H9 (cell line): ENCODE measurements around the gene ZNF37A. TPM values are rescaled to one million over a fixed set of nuclear protein-coding genes. Genes with fewer than 3 reads are reported as not detected.

Source experiments
- DNase-seq: peaks from one replicate; pipeline ENCODE4 v3.0.0-alpha.2; 2017
- H2AFZ ChIP-seq: one replicate; pipeline ENCODE4 v1.6.1; 2013; ENCODE audit warnings: mild to moderate bottlenecking, low read length, control low read depth, moderate library complexity
- H2AK5ac ChIP-seq: 2 replicates; pipeline ENCODE4 v1.6.1; 2013; ENCODE audit warnings: low read length, control low read depth, mixed read lengths; ENCODE audit not compliant: insufficient read length
- H2BK120ac ChIP-seq: one replicate; pipeline ENCODE4 v1.6.1; 2013; ENCODE audit warnings: low read depth, mild to moderate bottlenecking, low read length, control low read depth, inconsistent platforms; ENCODE audit not compliant: poor library complexity, severe bottlenecking
- H2BK12ac ChIP-seq: 2 replicates; pipeline ENCODE4 v1.6.1; 2013; ENCODE audit warnings: low read length, control low read depth, mixed read lengths, low read depth; ENCODE audit not compliant: insufficient read length
- H2BK15ac ChIP-seq: 2 replicates; pipeline ENCODE4 v1.6.1; 2013; ENCODE audit warnings: low read depth, low read length, control low read depth
- H2BK20ac ChIP-seq: one replicate; pipeline ENCODE4 v1.6.1; 2013; ENCODE audit warnings: low read depth, mild to moderate bottlenecking, low read length, control low read depth, inconsistent platforms; ENCODE audit not compliant: poor library complexity, severe bottlenecking
- H2BK5ac ChIP-seq: 2 replicates; pipeline ENCODE4 v1.6.1; 2013; ENCODE audit warnings: low read length, control low read depth, mixed read lengths; ENCODE audit not compliant: insufficient read length
- H3K14ac ChIP-seq: 2 replicates; pipeline ENCODE4 v1.6.1; 2013; ENCODE audit warnings: low read length, control low read depth; ENCODE audit not compliant: insufficient read depth
- H3K18ac ChIP-seq: 2 replicates; pipeline ENCODE4 v1.6.1; 2013; ENCODE audit warnings: low read depth, mild to moderate bottlenecking, mixed read lengths, low read length, control low read depth; ENCODE audit not compliant: insufficient read length
- H3K23ac ChIP-seq: 2 replicates; pipeline ENCODE4 v1.6.1; 2013; ENCODE audit warnings: low read length, control low read depth, mixed read lengths, low read depth; ENCODE audit not compliant: insufficient read length
- H3K23me2 ChIP-seq: 2 replicates; pipeline ENCODE4 v1.6.1; 2013; ENCODE audit warnings: low read depth, mild to moderate bottlenecking, mixed read lengths, low read length, control low read depth; ENCODE audit not compliant: insufficient read length, poor library complexity, severe bottlenecking
- H3K27ac ChIP-seq: 2 replicates; pipeline ENCODE4 v1.5.1; 2013; ENCODE audit warnings: low read length, control low read depth, mixed read lengths, low read depth; ENCODE audit not compliant: insufficient read length
- H3K27me3 ChIP-seq: 2 replicates; pipeline ENCODE4 v1.6.1; 2013; ENCODE audit warnings: low read length, control low read depth, inconsistent platforms; ENCODE audit not compliant: insufficient read depth
- H3K4ac ChIP-seq: 2 replicates; pipeline ENCODE4 v1.6.1; 2013; ENCODE audit warnings: low read depth, mild to moderate bottlenecking, control low read depth, inconsistent platforms, low read length, moderate library complexity
- H3K4me1 ChIP-seq: 2 replicates; pipeline ENCODE4 v1.6.1; 2013; ENCODE audit warnings: low read length, control low read depth, inconsistent platforms; ENCODE audit not compliant: insufficient read depth
- H3K4me2 ChIP-seq: 2 replicates; pipeline ENCODE4 v1.6.1; 2013; ENCODE audit warnings: low read length, control low read depth, mixed read lengths; ENCODE audit not compliant: insufficient read length, insufficient read depth
- H3K56ac ChIP-seq: 2 replicates; pipeline ENCODE4 v1.6.1; 2013; ENCODE audit warnings: low read depth, mild to moderate bottlenecking, mixed read lengths, low read length, control low read depth; ENCODE audit not compliant: insufficient read length
- H3K79me1 ChIP-seq: 2 replicates; pipeline ENCODE4 v1.6.1; 2013; ENCODE audit warnings: low read depth, mild to moderate bottlenecking, moderate library complexity, low read length, control low read depth, inconsistent platforms; ENCODE audit not compliant: insufficient read depth, poor library complexity, severe bottlenecking
- H3K79me2 ChIP-seq: 2 replicates; pipeline ENCODE4 v1.6.1; 2013; ENCODE audit warnings: low read length, control low read depth, inconsistent platforms; ENCODE audit not compliant: insufficient read depth
- H3K9ac ChIP-seq: 2 replicates; pipeline ENCODE4 v1.6.1; 2013; ENCODE audit warnings: low read length, control low read depth, mixed read lengths; ENCODE audit not compliant: insufficient read length; ENCODE audit errors: extremely low read depth
- H3K9me3 ChIP-seq: one replicate; pipeline ENCODE4 v1.6.1; 2013; ENCODE audit warnings: low read depth, low read length, inconsistent platforms; ENCODE audit not compliant: control insufficient read depth
- H3T11ph ChIP-seq: one replicate; pipeline ENCODE4 v1.6.1; 2013; ENCODE audit warnings: mild to moderate bottlenecking, low read length, control low read depth, inconsistent platforms
- H4K20me1 ChIP-seq: one replicate; pipeline ENCODE4 v1.6.1; 2013; ENCODE audit not compliant: control insufficient read depth, insufficient read length, insufficient read depth
- H4K5ac ChIP-seq: 2 replicates; pipeline ENCODE4 v1.6.1; 2013; ENCODE audit warnings: low read depth, mild to moderate bottlenecking, mixed read lengths, low read length, control low read depth; ENCODE audit not compliant: insufficient read length
- H4K8ac ChIP-seq: replicated peaks from 2 replicates; pipeline ENCODE4 v1.6.1; 2013; ENCODE audit warnings: low read length, control low read depth, mixed read lengths, low read depth; ENCODE audit not compliant: insufficient read length
- H4K91ac ChIP-seq: 2 replicates; pipeline ENCODE4 v1.6.1; 2013; ENCODE audit warnings: low read depth, mild to moderate bottlenecking, moderate library complexity, mixed read lengths, low read length, control low read depth; ENCODE audit not compliant: insufficient read length
- H3K27ac Mint-ChIP-seq, 3 experiments: 2 replicates in 2 of 3; 3 replicates in 1 of 3; pipeline ENCODE4 v1.8.0; 2020 to 2021; ENCODE audit warnings: mixed read lengths in 3 of 3, mild to moderate bottlenecking in 1 of 3, moderate library complexity in 1 of 3
- H3K27me3 Mint-ChIP-seq: 2 replicates; pipeline ENCODE4 v1.8.0; 2021; ENCODE audit warnings: low read depth, mild to moderate bottlenecking, moderate library complexity, mixed read lengths
- H3K36me3 Mint-ChIP-seq, 3 experiments: 2 replicates in 2 of 3; 3 replicates in 1 of 3; pipeline ENCODE4 v1.8.0; 2020 to 2021; ENCODE audit warnings: low read depth in 3 of 3, mixed read lengths in 3 of 3; ENCODE audit not compliant: insufficient read depth in 1 of 3
- H3K4me1 Mint-ChIP-seq, 2 experiments: 2 replicates each; pipeline ENCODE4 v1.8.0; 2020; ENCODE audit warnings: mixed read lengths in 2 of 2
- H3K4me3 Mint-ChIP-seq, 2 experiments: 2 replicates in 1 of 2; 3 replicates in 1 of 2; pipeline ENCODE4 v1.8.0; 2020 to 2021; ENCODE audit warnings: mild to moderate bottlenecking in 2 of 2, mixed read lengths in 2 of 2, moderate library complexity in 1 of 2
- H3K9me3 Mint-ChIP-seq, 2 experiments: 2 replicates in 1 of 2; 3 replicates in 1 of 2; pipeline ENCODE4 v1.8.0; 2020; ENCODE audit warnings: mild to moderate bottlenecking in 2 of 2, mixed read lengths in 2 of 2, moderate library complexity in 1 of 2
- CTCF ChIP-seq: fragments of 200-600 bp; sonication (generic); conservative IDR thresholded peaks from 3 replicates; pipeline ENCODE4 v1.8.0; 2021; ENCODE audit warnings: antibody characterized with exemption, mild to moderate bottlenecking
- WGBS: extraction: QIAGEN DNeasy Blood & Tissue Kit; methylation state at CpG from one replicate; pipeline ENCODE4 v1.1.7; 2013; ENCODE audit warnings: missing lambda C conversion rate, low lambda C conversion rate, mixed read lengths; ENCODE audit not compliant: insufficient read length; ENCODE audit errors: extremely low coverage; 5-methylcytosine and 5-hydroxymethylcytosine counted together
- total RNA-seq: library from RNA; stranded (reverse); gene quantifications from 2 replicates; pipeline ENCODE4 v1.2.1, GENCODE V29; 2021

The ZNF37A gene
- total RNA-seq, 1 experiment from 2014 or later, result 9.5 TPM

GRCh38 chr10:38146579-38147333 lies 52.6 kb downstream of the ZNF37A start:
- no peak overlapping the region for H4K5ac ChIP-seq
- no peak overlapping the region for H2BK120ac ChIP-seq
- H3K27ac Mint-ChIP-seq, result no peak overlapping the region
- peaks cover 88% of the 10 kb centered on the region for H3K9me3 ChIP-seq
- no peak overlapping the region for H3T11ph ChIP-seq
- DNase-seq, result no peak
- H2AFZ ChIP-seq, result no peak overlapping the region
- no peaks in the 10 kb centered on the region for H3K23me2 ChIP-seq
- H3K4ac ChIP-seq, result no peak overlapping the region
- no peak overlapping the region for H3K27ac ChIP-seq
- H4K91ac ChIP-seq, result no peak overlapping the region
- H2BK12ac ChIP-seq, result no peak overlapping the region
- TF ChIP-seq CTCF, result no peak
- no peak overlapping the region for H3K56ac ChIP-seq
- H3K14ac ChIP-seq, result no peak overlapping the region
- H4K8ac ChIP-seq, result no peak overlapping the region
- H3K4me2 ChIP-seq, result no peak overlapping the region
- H3K79me1 ChIP-seq, result no peaks in the 10 kb centered on the region
- H2AK5ac ChIP-seq, result no peak overlapping the region
- peaks cover 14 to 48% (median 25%) of the 10 kb centered on the region in 3 experiments for H3K36me3 Mint-ChIP-seq
- no peaks in the 10 kb centered on the region for H3K79me2 ChIP-seq
- H3K4me1 ChIP-seq, result no peaks in the 10 kb centered on the region
- no CpG with 5 or more reads among the region's 11 CpGs for WGBS
- H2BK15ac ChIP-seq, result no peak overlapping the region
- no peak overlapping the region for H3K9ac ChIP-seq
- H3K4me3 Mint-ChIP-seq, result no peak overlapping the region
- H4K20me1 ChIP-seq, result no peaks in the 10 kb centered on the region
- no peak overlapping the region for H2BK20ac ChIP-seq
- H3K9me3 Mint-ChIP-seq, result peaks cover 85 to 88% of the 10 kb centered on the region in 2 experiments
- H3K23ac ChIP-seq, result no peak overlapping the region
- no peak overlapping the region for H2BK5ac ChIP-seq
- peaks cover 2% of the 10 kb centered on the region; the same call in 1 of the 2 replicates for H3K27me3 Mint-ChIP-seq
- H3K4me1 Mint-ChIP-seq, result no peaks in the 10 kb centered on the region
- H3K18ac ChIP-seq, result no peak overlapping the region
- H3K27me3 ChIP-seq, result no peaks in the 10 kb centered on the region
